Activated T-helper 17 cell treated with anti-CD3 and anti-CD28 coated beads, Interleukin-2, amount 50 U/mL, for 72 hours (primary cell): Measurements from ENCODE around the gene ANKRD55. TPM values are rescaled to one million over a fixed set of nuclear protein-coding genes. Genes with fewer than 3 reads are reported as not detected.
"Not testable (repeated sequence)": the region's sequence is repeated elsewhere in the genome, so short reads cannot be mapped to it uniquely, and the experiment has no call there.

ENCODE experiments used
- ATAC-seq: fragments of 150-1000 bp; cut with Tn5 transposase; replicated peaks from 2 replicates; pipeline ENCODE4 v1.10.0; 2021; ENCODE audit warnings: mild to moderate bottlenecking, moderate library complexity
- H3K27ac Mint-ChIP-seq: one replicate; pipeline ENCODE4 v1.8.0; 2022; ENCODE audit warnings: mixed read lengths
- H3K27me3 Mint-ChIP-seq: one replicate; pipeline ENCODE4 v1.8.0; 2022; ENCODE audit warnings: mixed read lengths
- H3K36me3 Mint-ChIP-seq: one replicate; pipeline ENCODE4 v1.8.0; 2022; ENCODE audit warnings: low read depth, mild to moderate bottlenecking, mixed read lengths
- H3K4me1 Mint-ChIP-seq: one replicate; pipeline ENCODE4 v1.8.0; 2022; ENCODE audit warnings: mixed read lengths
- H3K4me3 Mint-ChIP-seq: one replicate; pipeline ENCODE4 v1.8.0; 2022; ENCODE audit warnings: mild to moderate bottlenecking, mixed read lengths
- H3K9me3 Mint-ChIP-seq: one replicate; pipeline ENCODE4 v1.8.0; 2022; ENCODE audit warnings: mixed read lengths
- total RNA-seq, 2 donors: library from RNA; stranded (reverse); gene quantifications; one replicate each; pipeline ENCODE4 v1.2.3, GENCODE V29; 2022

Gene ANKRD55
- total RNA-seq, 2 donors from 2014 or later = 0.21 to 0.22 TPM

DNA sequence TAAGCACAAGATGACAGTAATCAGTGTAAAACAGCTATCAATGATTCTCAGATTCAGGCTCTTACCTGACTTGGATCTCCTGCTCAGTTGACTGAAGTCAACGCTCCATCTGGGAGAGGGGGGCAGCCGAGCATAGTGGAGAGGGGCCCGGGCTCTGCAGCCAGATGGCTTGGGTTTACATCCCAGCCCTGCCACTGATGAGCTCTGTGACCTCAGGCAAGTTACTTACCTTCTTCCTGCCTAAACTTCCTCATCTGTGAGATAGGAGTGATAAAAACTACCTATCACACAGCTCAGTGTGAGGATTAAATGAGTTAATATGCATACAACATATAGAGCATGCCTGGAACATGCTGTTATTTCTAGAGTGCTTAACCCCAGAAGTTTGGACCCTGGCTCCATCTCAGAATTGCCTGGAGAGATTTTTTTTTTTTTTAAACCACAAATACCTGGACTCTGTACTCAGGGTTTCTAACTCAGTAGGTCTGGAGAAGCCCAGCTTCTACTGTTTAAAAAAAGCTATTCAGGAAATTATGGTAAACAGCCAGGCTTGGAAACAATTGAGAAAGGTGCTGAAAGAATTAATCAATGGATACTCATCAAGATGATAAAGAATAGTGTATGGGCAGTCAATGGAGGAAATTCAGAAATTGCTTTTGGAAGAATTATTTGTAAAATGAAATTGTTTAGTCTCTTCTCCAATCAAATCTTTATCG lies 72.2 kb downstream of the ANKRD55 start:
- Mint-ChIP-seq H3K4me1 (peaks cover 25% of the 10 kb centered on the region), H3K9me3 (no peaks in the 10 kb centered on the region), H3K27me3 (peaks cover 8% of the 10 kb centered on the region), H3K27ac (no peak overlapping the region), H3K36me3 (no peaks in the 10 kb centered on the region), H3K4me3 (peak overlapping the region; percentile 63)
- no peak for ATAC-seq

DNA sequence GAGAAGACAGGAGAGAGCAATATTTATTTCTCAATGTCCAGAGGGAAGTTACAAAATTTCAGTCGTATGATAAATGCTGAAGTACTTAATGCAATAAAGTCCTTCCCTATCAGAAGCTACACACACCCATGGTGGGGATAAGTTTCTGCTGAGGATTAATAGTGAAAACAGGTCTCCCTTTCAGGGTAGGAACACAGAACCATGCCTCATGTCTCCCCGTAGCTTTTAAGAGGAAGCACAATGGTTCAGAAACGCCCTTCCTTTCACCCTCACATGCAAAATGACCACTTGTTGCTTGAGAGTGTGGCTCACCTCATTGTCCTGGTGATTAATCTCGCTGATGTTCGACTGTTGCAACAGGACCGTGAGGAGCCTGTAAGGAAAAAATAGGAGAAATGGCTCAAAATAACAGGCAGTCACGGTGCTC lies 73.6 kb downstream of the ANKRD55 start:
- H3K27me3 Mint-ChIP-seq = peaks cover 7% of the 10 kb centered on the region
- peak overlapping the region; percentile 36 for H3K27ac Mint-ChIP-seq
- no peaks in the 10 kb centered on the region for H3K36me3 Mint-ChIP-seq
- no peaks in the 10 kb centered on the region for H3K9me3 Mint-ChIP-seq
- ATAC-seq = peak; percentile 23
- H3K4me3 Mint-ChIP-seq = peak overlapping the region; percentile 63
- H3K4me1 Mint-ChIP-seq = peaks cover 26% of the 10 kb centered on the region

GRCh38 chr5:56158331-56158960 lies 74.7 kb downstream of the ANKRD55 start:
- no peak for ATAC-seq
- Mint-ChIP-seq H3K4me3 (peak overlapping the region; percentile 63), H3K27ac (peak overlapping the region; percentile 36), H3K27me3 (peaks cover 3% of the 10 kb centered on the region), H3K9me3 (no peaks in the 10 kb centered on the region), H3K4me1 (peaks cover 26% of the 10 kb centered on the region), H3K36me3 (no peaks in the 10 kb centered on the region)

- peaks cover 26% of the 10 kb centered on the region for H3K4me1 Mint-ChIP-seq
- not testable (repeated sequence) for H3K27ac Mint-ChIP-seq, H3K27me3 Mint-ChIP-seq, H3K36me3 Mint-ChIP-seq, H3K9me3 Mint-ChIP-seq, ATAC-seq
- H3K4me3 Mint-ChIP-seq = peak overlapping the region; percentile 63
Measured at GRCh38 chr5:56157191-56157621, 75.9 kb downstream of the ANKRD55 start.

DNA sequence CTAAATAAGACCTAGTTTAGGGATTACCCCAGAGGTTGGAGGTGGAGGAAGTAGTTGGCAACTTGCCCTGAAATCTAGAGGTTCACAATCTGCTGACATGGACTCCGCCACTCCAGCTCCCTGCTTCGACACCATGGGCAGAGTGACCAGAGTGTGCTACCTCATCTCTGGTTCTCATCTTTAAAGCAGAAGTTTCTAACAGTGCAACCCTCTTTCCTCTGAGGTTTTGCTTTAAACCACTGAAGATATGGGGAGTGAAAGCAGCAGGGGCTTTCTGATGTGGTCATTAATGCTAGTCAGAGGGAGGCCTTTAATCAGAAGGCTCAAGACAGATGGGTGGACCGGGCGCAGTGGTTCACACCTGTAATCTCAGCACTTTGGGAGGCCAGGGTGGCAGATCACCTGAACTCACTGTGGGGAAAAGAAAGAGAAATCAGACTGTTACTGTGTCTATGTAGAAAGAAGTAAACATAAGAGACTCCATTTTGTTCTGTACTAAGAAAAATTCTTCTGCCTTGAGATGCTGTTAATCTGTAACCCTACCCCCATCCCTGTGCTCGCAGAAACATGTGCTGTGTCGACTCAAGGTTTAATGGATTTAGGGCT lies 76.4 kb downstream of the ANKRD55 start:
- H3K27ac Mint-ChIP-seq = peak overlapping the region; percentile 18
- H3K4me3 Mint-ChIP-seq = peak overlapping the region; percentile 63
- not testable (repeated sequence) for H3K9me3 Mint-ChIP-seq, H3K27me3 Mint-ChIP-seq, H3K36me3 Mint-ChIP-seq
- peaks cover 26% of the 10 kb centered on the region for H3K4me1 Mint-ChIP-seq
- peak; percentile 74 for ATAC-seq

- Mint-ChIP-seq H3K9me3 (no peaks in the 10 kb centered on the region), H3K4me1 (peaks cover 22% of the 10 kb centered on the region), H3K27me3 (no peaks in the 10 kb centered on the region), H3K27ac (peak overlapping the region; percentile 18), H3K4me3 (peak overlapping the region; percentile 63), H3K36me3 (no peaks in the 10 kb centered on the region)
- ATAC-seq = no peak
Measured at GRCh38 chr5:56155992-56156584, 77.0 kb downstream of the ANKRD55 start.

- Mint-ChIP-seq H3K27ac (no peak overlapping the region), H3K4me1 (peaks cover 16% of the 10 kb centered on the region), H3K27me3 (no peaks in the 10 kb centered on the region), H3K36me3 (no peaks in the 10 kb centered on the region), H3K9me3 (no peaks in the 10 kb centered on the region), H3K4me3 (peak overlapping the region; percentile 12)
- peak; percentile 40 for ATAC-seq
Measured at GRCh38 chr5:56154732-56155484, 78.2 kb downstream of the ANKRD55 start.

DNA sequence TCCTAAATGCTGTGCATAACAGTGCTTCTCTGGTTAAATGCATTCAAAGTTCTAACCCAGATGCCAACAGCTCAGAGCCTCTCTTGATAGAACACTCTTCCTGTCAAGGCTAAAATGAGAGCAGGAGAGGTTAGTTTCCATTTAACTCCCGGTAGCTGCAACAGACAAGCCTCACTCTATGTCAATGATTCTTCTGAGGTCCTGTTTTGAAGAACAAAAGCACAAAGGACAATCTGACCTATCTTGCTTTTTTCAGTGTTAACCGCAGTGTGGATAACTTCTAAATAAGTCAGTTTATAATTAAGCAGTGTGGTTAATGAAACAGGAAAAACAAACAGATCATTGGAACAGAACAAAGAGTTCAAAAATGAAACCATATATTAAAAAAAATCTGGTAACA lies 80.7 kb downstream of the ANKRD55 start:
- Mint-ChIP-seq H3K27me3 (peaks cover 3% of the 10 kb centered on the region), H3K36me3 (no peaks in the 10 kb centered on the region), H3K27ac (peak overlapping the region; percentile 22), H3K4me3 (peak overlapping the region; percentile 47), H3K9me3 (no peaks in the 10 kb centered on the region), H3K4me1 (peaks cover 21% of the 10 kb centered on the region)
- ATAC-seq = no peak

DNA sequence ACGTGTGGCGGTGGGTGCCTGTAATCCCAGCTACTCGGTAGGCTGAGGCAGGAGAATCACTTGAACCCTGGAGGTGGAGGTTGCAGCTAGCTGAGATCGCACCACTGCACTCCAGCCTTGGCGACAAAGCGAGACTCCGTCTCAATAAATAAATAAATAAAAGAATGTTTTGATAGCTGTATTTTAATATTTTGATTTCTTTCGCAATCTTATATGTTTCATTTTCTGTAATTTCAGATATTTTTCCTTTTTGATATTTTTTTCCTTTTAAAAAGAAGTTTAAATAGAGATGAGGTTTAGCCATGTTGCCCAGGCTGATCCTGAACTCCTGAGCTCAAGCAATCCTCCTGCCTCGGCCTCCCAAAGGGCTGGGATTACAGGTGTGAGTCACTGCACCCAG lies 82.4 kb downstream of the ANKRD55 start:
- H3K9me3 Mint-ChIP-seq, H3K27ac Mint-ChIP-seq, H3K4me3 Mint-ChIP-seq, H3K4me1 Mint-ChIP-seq, ATAC-seq, H3K27me3 Mint-ChIP-seq, H3K36me3 Mint-ChIP-seq: not testable (repeated sequence)

- Mint-ChIP-seq H3K27ac (peak overlapping the region; percentile 1), H3K9me3 (no peaks in the 10 kb centered on the region), H3K27me3 (peaks cover 3% of the 10 kb centered on the region), H3K36me3 (no peaks in the 10 kb centered on the region), H3K4me3 (peak overlapping the region; percentile 10), H3K4me1 (peaks cover 9% of the 10 kb centered on the region)
- ATAC-seq = peak; percentile 95
Measured at GRCh38 chr5:56148453-56148971, 84.6 kb downstream of the ANKRD55 start.

GRCh38 chr5:56147659-56148230 lies 85.4 kb downstream of the ANKRD55 start:
- peak overlapping the region; percentile 1 for H3K27ac Mint-ChIP-seq
- ATAC-seq = no peak
- H3K4me3 Mint-ChIP-seq = peak overlapping the region; percentile 10
- H3K27me3 Mint-ChIP-seq = peaks cover 3% of the 10 kb centered on the region
- H3K36me3 Mint-ChIP-seq = no peaks in the 10 kb centered on the region
- peaks cover 15% of the 10 kb centered on the region for H3K4me1 Mint-ChIP-seq
- H3K9me3 Mint-ChIP-seq = no peaks in the 10 kb centered on the region

- H3K36me3 Mint-ChIP-seq = no peaks in the 10 kb centered on the region
- no peak overlapping the region for H3K4me3 Mint-ChIP-seq
- H3K27ac Mint-ChIP-seq = no peak overlapping the region
- no peak for ATAC-seq
- H3K27me3 Mint-ChIP-seq = peaks cover 3% of the 10 kb centered on the region
- no peaks in the 10 kb centered on the region for H3K9me3 Mint-ChIP-seq
- peaks cover 15% of the 10 kb centered on the region for H3K4me1 Mint-ChIP-seq
Measured at GRCh38 chr5:56147106-56147505, 86.0 kb downstream of the ANKRD55 start.

DNA sequence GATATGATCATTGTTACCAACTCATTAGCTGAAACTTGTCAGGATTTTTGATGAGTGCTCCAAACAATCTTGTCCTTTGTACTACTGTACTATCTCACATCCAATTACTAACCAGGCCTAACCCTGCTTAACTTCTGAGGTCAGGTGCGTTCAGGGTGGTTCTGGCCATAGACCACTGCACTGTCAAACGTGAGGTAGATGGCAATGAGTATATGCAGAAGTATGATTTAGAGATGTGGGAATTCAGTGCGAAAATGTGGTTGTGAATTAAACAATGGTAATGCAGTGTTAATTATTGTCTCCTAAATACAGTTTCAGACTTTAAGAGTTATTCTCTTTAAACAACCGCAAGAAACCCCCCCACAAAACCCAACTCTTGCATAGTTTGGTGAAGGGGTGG lies 86.5 kb downstream of the ANKRD55 start:
- Mint-ChIP-seq H3K36me3 (no peaks in the 10 kb centered on the region), H3K4me3 (no peak overlapping the region), H3K27ac (no peak overlapping the region), H3K27me3 (peaks cover 3% of the 10 kb centered on the region), H3K9me3 (no peaks in the 10 kb centered on the region), H3K4me1 (peaks cover 15% of the 10 kb centered on the region)
- ATAC-seq = no peak

GRCh38 chr5:56145511-56145910 lies 87.6 kb downstream of the ANKRD55 start:
- Mint-ChIP-seq H3K27ac (no peak overlapping the region), H3K27me3 (peaks cover 3% of the 10 kb centered on the region), H3K9me3 (no peaks in the 10 kb centered on the region), H3K4me1 (peaks cover 15% of the 10 kb centered on the region), H3K36me3 (no peaks in the 10 kb centered on the region), H3K4me3 (no peak overlapping the region)
- ATAC-seq = no peak
